ENCODE results near the gene SELENOK.

SELENOK gene

GRCh38 chr3:53844262-53845102, 47.2 kb downstream of the SELENOK start:
- no peaks in the 10 kb centered on the region for H3K36me3 ChIP-seq (ENCODE audit: control insufficient read depth, insufficient read depth, low read length)
- no peak overlapping the region for H3K4me3 ChIP-seq (ENCODE audit: insufficient read depth, low read depth, low read length, poor library complexity, severe bottlenecking)
- no peak for DNase-seq
- H3K9me3 ChIP-seq (ENCODE audit: control insufficient read depth, low read length) = no peaks in the 10 kb centered on the region
- H3K4me1 ChIP-seq (ENCODE audit: control insufficient read depth, insufficient read depth, low read length, poor library complexity, severe bottlenecking) = peaks cover 10% of the 10 kb centered on the region
- H3K27ac ChIP-seq (ENCODE audit: insufficient read depth, low read length, poor library complexity, severe bottlenecking) = no peak overlapping the region
- H3K27me3 ChIP-seq (replicated peaks; ENCODE audit: control insufficient read depth, insufficient read depth, low read length, poor library complexity, severe bottlenecking) = peaks cover 26% of the 10 kb centered on the region

GRCh38 chr3:53843195-53844177, 48.2 kb downstream of the SELENOK start:
- H3K27ac ChIP-seq (ENCODE audit: insufficient read depth, low read length, poor library complexity, severe bottlenecking) = no peak overlapping the region
- no peaks in the 10 kb centered on the region for H3K36me3 ChIP-seq (ENCODE audit: control insufficient read depth, insufficient read depth, low read length)
- H3K27me3 ChIP-seq (replicated peaks; ENCODE audit: control insufficient read depth, insufficient read depth, low read length, poor library complexity, severe bottlenecking) = peaks cover 24% of the 10 kb centered on the region
- peaks cover 10% of the 10 kb centered on the region for H3K4me1 ChIP-seq (ENCODE audit: control insufficient read depth, insufficient read depth, low read length, poor library complexity, severe bottlenecking)
- no peaks in the 10 kb centered on the region for H3K9me3 ChIP-seq (ENCODE audit: control insufficient read depth, low read length)
- H3K4me3 ChIP-seq (ENCODE audit: insufficient read depth, low read depth, low read length, poor library complexity, severe bottlenecking) = no peak overlapping the region
- DNase-seq = no peak

GRCh38 chr3:53842436-53843194, 49.0 kb downstream of the SELENOK start:
- Histone ChIP-seq H3K4me3 (ENCODE audit: insufficient read depth, low read depth, low read length, poor library complexity, severe bottlenecking) (no peak overlapping the region), H3K9me3 (ENCODE audit: control insufficient read depth, low read length) (no peaks in the 10 kb centered on the region), H3K4me1 (ENCODE audit: control insufficient read depth, insufficient read depth, low read length, poor library complexity, severe bottlenecking) (peaks cover 10% of the 10 kb centered on the region), H3K27me3 (replicated peaks; ENCODE audit: control insufficient read depth, insufficient read depth, low read length, poor library complexity, severe bottlenecking) (peaks cover 23% of the 10 kb centered on the region), H3K27ac (ENCODE audit: insufficient read depth, low read length, poor library complexity, severe bottlenecking) (no peak overlapping the region), H3K36me3 (ENCODE audit: control insufficient read depth, insufficient read depth, low read length) (no peaks in the 10 kb centered on the region)
- DNase-seq = no peak

GRCh38 chr3:53841296-53841695, 50.4 kb downstream of the SELENOK start:
- H3K27ac ChIP-seq (ENCODE audit: insufficient read depth, low read length, poor library complexity, severe bottlenecking) = no peak overlapping the region
- H3K4me3 ChIP-seq (ENCODE audit: insufficient read depth, low read depth, low read length, poor library complexity, severe bottlenecking) = no peak overlapping the region
- H3K4me1 ChIP-seq (ENCODE audit: control insufficient read depth, insufficient read depth, low read length, poor library complexity, severe bottlenecking) = peaks cover 5% of the 10 kb centered on the region
- H3K27me3 ChIP-seq (replicated peaks; ENCODE audit: control insufficient read depth, insufficient read depth, low read length, poor library complexity, severe bottlenecking) = peaks cover 14% of the 10 kb centered on the region
- no peaks in the 10 kb centered on the region for H3K36me3 ChIP-seq (ENCODE audit: control insufficient read depth, insufficient read depth, low read length)
- no peak for DNase-seq
- H3K9me3 ChIP-seq (ENCODE audit: control insufficient read depth, low read length) = no peaks in the 10 kb centered on the region

GRCh38 chr3:53837331-53837730, 54.3 kb downstream of the SELENOK start:
- Histone ChIP-seq H3K4me3 (ENCODE audit: insufficient read depth, low read depth, low read length, poor library complexity, severe bottlenecking) (no peak overlapping the region), H3K27me3 (replicated peaks; ENCODE audit: control insufficient read depth, insufficient read depth, low read length, poor library complexity, severe bottlenecking) (no peaks in the 10 kb centered on the region), H3K9me3 (ENCODE audit: control insufficient read depth, low read length) (no peaks in the 10 kb centered on the region), H3K36me3 (ENCODE audit: control insufficient read depth, insufficient read depth, low read length) (no peaks in the 10 kb centered on the region), H3K27ac (ENCODE audit: insufficient read depth, low read length, poor library complexity, severe bottlenecking) (no peak overlapping the region), H3K4me1 (ENCODE audit: control insufficient read depth, insufficient read depth, low read length, poor library complexity, severe bottlenecking) (no peaks in the 10 kb centered on the region)
- DNase-seq = no peak

- DNase-seq = no peak
- no peak overlapping the region for H3K27ac ChIP-seq (ENCODE audit: insufficient read depth, low read length, poor library complexity, severe bottlenecking)
Measured at GRCh38 chr3:53836084-53836872, 55.4 kb downstream of the SELENOK start.

GRCh38 chr3:53835257-53835656, 56.4 kb downstream of the SELENOK start:
- DNase-seq = no peak
- H3K36me3 ChIP-seq (ENCODE audit: control insufficient read depth, insufficient read depth, low read length) = no peaks in the 10 kb centered on the region
- no peak overlapping the region for H3K4me3 ChIP-seq (ENCODE audit: insufficient read depth, low read depth, low read length, poor library complexity, severe bottlenecking)
- H3K4me1 ChIP-seq (ENCODE audit: control insufficient read depth, insufficient read depth, low read length, poor library complexity, severe bottlenecking) = no peaks in the 10 kb centered on the region
- H3K9me3 ChIP-seq (ENCODE audit: control insufficient read depth, low read length) = no peaks in the 10 kb centered on the region
- no peaks in the 10 kb centered on the region for H3K27me3 ChIP-seq (replicated peaks; ENCODE audit: control insufficient read depth, insufficient read depth, low read length, poor library complexity, severe bottlenecking)
- no peak overlapping the region for H3K27ac ChIP-seq (ENCODE audit: insufficient read depth, low read length, poor library complexity, severe bottlenecking)

More at GRCh38 chr3:53836084-53836872, 55.4 kb downstream of the SELENOK start:
- no peaks in the 10 kb centered on the region for H3K4me1 ChIP-seq (ENCODE audit: control insufficient read depth, insufficient read depth, low read length, poor library complexity, severe bottlenecking)
- H3K36me3 ChIP-seq (ENCODE audit: control insufficient read depth, insufficient read depth, low read length) = no peaks in the 10 kb centered on the region
- no peaks in the 10 kb centered on the region for H3K27me3 ChIP-seq (replicated peaks; ENCODE audit: control insufficient read depth, insufficient read depth, low read length, poor library complexity, severe bottlenecking)
- H3K4me3 ChIP-seq (ENCODE audit: insufficient read depth, low read depth, low read length, poor library complexity, severe bottlenecking) = no peak overlapping the region
- H3K9me3 ChIP-seq (ENCODE audit: control insufficient read depth, low read length) = no peaks in the 10 kb centered on the region

GRCh38 chr3:53834429-53835095, 57.1 kb downstream of the SELENOK start:
- no peaks in the 10 kb centered on the region for H3K36me3 ChIP-seq (ENCODE audit: control insufficient read depth, insufficient read depth, low read length)
- H3K4me3 ChIP-seq (ENCODE audit: insufficient read depth, low read depth, low read length, poor library complexity, severe bottlenecking) = no peak overlapping the region
- H3K27ac ChIP-seq (ENCODE audit: insufficient read depth, low read length, poor library complexity, severe bottlenecking) = no peak overlapping the region
- no peak for DNase-seq
- no peaks in the 10 kb centered on the region for H3K27me3 ChIP-seq (replicated peaks; ENCODE audit: control insufficient read depth, insufficient read depth, low read length, poor library complexity, severe bottlenecking)
- no peaks in the 10 kb centered on the region for H3K9me3 ChIP-seq (ENCODE audit: control insufficient read depth, low read length)
- no peaks in the 10 kb centered on the region for H3K4me1 ChIP-seq (ENCODE audit: control insufficient read depth, insufficient read depth, low read length, poor library complexity, severe bottlenecking)
